ENCODE results near the gene RLBP1. TPM values are rescaled to one million over a fixed set of nuclear protein-coding genes. Genes with fewer than 3 reads are reported as not detected.

The RLBP1 gene
- total RNA-seq, 1 donor from 2014 or later, result not detected

GRCh38 chr15:89175617-89176191 is 45.7 kb downstream of the RLBP1 start:
- no peak for DNase-seq (ENCODE audit: low read depth)
- Histone ChIP-seq H3K27me3 (ENCODE audit: control insufficient read depth, insufficient read depth, low read length) (no peaks in the 10 kb centered on the region), H3K36me3 (ENCODE audit: control insufficient read depth, insufficient read depth, low read length) (peaks cover 3% of the 10 kb centered on the region), H3K4me3 (ENCODE audit: low read depth, low read length) (no peak overlapping the region)
- TF ChIP-seq, protein P1, sequence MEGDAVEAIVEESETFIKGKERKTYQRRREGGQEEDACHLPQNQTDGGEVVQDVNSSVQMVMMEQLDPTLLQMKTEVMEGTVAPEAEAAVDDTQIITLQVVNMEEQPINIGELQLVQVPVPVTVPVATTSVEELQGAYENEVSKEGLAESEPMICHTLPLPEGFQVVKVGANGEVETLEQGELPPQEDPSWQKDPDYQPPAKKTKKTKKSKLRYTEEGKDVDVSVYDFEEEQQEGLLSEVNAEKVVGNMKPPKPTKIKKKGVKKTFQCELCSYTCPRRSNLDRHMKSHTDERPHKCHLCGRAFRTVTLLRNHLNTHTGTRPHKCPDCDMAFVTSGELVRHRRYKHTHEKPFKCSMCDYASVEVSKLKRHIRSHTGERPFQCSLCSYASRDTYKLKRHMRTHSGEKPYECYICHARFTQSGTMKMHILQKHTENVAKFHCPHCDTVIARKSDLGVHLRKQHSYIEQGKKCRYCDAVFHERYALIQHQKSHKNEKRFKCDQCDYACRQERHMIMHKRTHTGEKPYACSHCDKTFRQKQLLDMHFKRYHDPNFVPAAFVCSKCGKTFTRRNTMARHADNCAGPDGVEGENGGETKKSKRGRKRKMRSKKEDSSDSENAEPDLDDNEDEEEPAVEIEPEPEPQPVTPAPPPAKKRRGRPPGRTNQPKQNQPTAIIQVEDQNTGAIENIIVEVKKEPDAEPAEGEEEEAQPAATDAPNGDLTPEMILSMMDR (IDR thresholded peaks at IDR 0.05; ENCODE audit: insufficient read depth, low read length, severe bottlenecking), result no peak
- FAIRE-seq, result no peak

- Histone ChIP-seq H3K36me3 (ENCODE audit: control insufficient read depth, insufficient read depth, low read length) (peaks cover 3% of the 10 kb centered on the region), H3K4me3 (ENCODE audit: low read depth, low read length) (no peak overlapping the region), H3K27me3 (ENCODE audit: control insufficient read depth, insufficient read depth, low read length) (no peaks in the 10 kb centered on the region)
- no peak for DNase-seq (ENCODE audit: low read depth)
- FAIRE-seq, result no peak
- TF ChIP-seq, protein P1 (IDR thresholded peaks at IDR 0.05; ENCODE audit: insufficient read depth, low read length, severe bottlenecking), result no peak
Observed at GRCh38 chr15:89174476-89174875, 46.9 kb downstream of the RLBP1 start.

- TF ChIP-seq, protein P1 (IDR thresholded peaks at IDR 0.05; ENCODE audit: insufficient read depth, low read length, severe bottlenecking), result no peak
- no peak for FAIRE-seq
- no peaks in the 10 kb centered on the region for H3K27me3 ChIP-seq (ENCODE audit: control insufficient read depth, insufficient read depth, low read length)
Observed at GRCh38 chr15:89172921-89173320, 48.5 kb downstream of the RLBP1 start.

DNA sequence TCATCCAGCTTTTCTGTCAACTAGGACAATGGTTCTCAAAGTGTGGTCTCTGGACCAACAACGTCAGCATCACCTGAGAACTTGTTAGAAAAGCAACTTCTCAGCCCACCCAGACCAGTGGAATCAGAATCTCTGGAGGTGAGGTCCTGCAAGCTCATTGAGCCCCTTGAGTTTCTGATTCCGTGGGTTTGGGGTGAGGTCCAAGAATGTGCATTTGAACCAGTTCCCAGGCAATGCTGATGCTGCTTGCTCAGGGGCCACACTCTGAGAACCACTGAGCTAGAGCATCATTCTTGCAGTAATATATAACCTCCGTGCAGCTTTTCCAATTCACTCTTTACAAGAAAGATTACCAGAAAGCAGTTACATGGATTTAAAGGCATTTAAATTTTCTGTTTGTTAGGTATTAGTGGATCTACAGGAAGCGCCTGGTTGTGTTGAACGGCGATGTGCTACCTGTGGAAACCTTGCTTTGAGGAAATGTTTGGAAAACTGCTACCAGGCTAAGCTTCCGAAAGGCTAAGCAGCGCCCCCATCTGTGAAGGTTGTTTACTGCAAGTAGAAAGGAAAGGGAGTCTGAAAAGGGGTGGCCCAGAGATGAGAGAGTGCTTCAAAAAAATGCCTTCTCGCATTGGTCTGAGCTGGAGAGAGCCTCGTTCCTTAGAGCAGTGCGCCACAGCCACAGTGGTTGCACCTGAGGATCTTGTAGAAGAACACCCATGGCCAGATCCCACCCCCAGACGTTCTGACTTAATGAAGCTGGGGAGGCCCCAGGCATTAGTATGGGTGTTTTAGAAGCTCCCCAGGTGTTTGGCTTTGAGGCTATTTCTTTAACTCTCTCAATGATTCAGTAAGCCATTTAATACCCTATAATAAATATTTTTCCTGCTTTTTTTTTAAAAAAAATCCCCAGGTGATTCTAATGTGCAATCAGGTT is 50.0 kb downstream of the RLBP1 start:
- peaks cover 2% of the 10 kb centered on the region for H3K36me3 ChIP-seq (ENCODE audit: control insufficient read depth, insufficient read depth, low read length)
- TF ChIP-seq, protein P1 (IDR thresholded peaks at IDR 0.05; ENCODE audit: insufficient read depth, low read length, severe bottlenecking), result peak; percentile 79
- H3K27me3 ChIP-seq (ENCODE audit: control insufficient read depth, insufficient read depth, low read length), result no peaks in the 10 kb centered on the region
- FAIRE-seq (no peak), DNase-seq (ENCODE audit: low read depth) (peak; percentile 44)
- H3K4me3 ChIP-seq (ENCODE audit: low read depth, low read length), result no peak overlapping the region

More at GRCh38 chr15:89172921-89173320, 48.5 kb downstream of the RLBP1 start:
- no peak for DNase-seq (ENCODE audit: low read depth)
- H3K36me3 ChIP-seq (ENCODE audit: control insufficient read depth, insufficient read depth, low read length), result peaks cover 3% of the 10 kb centered on the region
- no peak overlapping the region for H3K4me3 ChIP-seq (ENCODE audit: low read depth, low read length)

GRCh38 chr15:89170364-89170763 is 51.0 kb downstream of the RLBP1 start:
- Histone ChIP-seq H3K36me3 (ENCODE audit: control insufficient read depth, insufficient read depth, low read length) (no peaks in the 10 kb centered on the region), H3K4me3 (ENCODE audit: low read depth, low read length) (no peak overlapping the region), H3K27me3 (ENCODE audit: control insufficient read depth, insufficient read depth, low read length) (no peaks in the 10 kb centered on the region)
- TF ChIP-seq, protein P1 (IDR thresholded peaks at IDR 0.05; ENCODE audit: insufficient read depth, low read length, severe bottlenecking), result no peak
- no peak for FAIRE-seq
- DNase-seq (ENCODE audit: low read depth), result no peak
